GM23338 (cell line): ENCODE results near the gene SLCO4C1. TPM values are rescaled to one million over a fixed set of nuclear protein-coding genes. Genes with fewer than 3 reads are reported as not detected.

Source experiments
- ATAC-seq: fragments of 200-7000 bp; cut with Tn5 transposase; 3 replicates; pipeline ENCODE4 v1.9.1; 2020
- DNase-seq: peaks from one replicate; pipeline ENCODE4 v3.0.0-alpha.2; 2015; ENCODE audit warnings: low spot score
- H2AFZ ChIP-seq: fragments of 200-600 bp; sonication (generic); 2 replicates; pipeline ENCODE4 v1.8.0; 2016; ENCODE audit warnings: antibody characterized with exemption, mild to moderate bottlenecking, moderate library complexity
- H3F3A ChIP-seq: fragments of 200-600 bp; sonication (generic); replicated peaks from 2 replicates; pipeline ENCODE4 v1.8.0; 2017; ENCODE audit warnings: antibody characterized with exemption, mixed run types, low read depth
- H3K27ac ChIP-seq: fragments of 200-600 bp; sonication (generic); 2 replicates; pipeline ENCODE4 v1.6.1; 2016; ENCODE audit warnings: low read depth
- H3K27me3 ChIP-seq: fragments of 200-600 bp; sonication (generic); 2 replicates; pipeline ENCODE4 v1.8.0; 2016; ENCODE audit warnings: mild to moderate bottlenecking, mixed run types, moderate library complexity; ENCODE audit not compliant: insufficient read depth
- H3K36me3 ChIP-seq: fragments of 200-600 bp; sonication (generic); 2 replicates; pipeline ENCODE4 v1.8.0; 2016; ENCODE audit warnings: mild to moderate bottlenecking; ENCODE audit not compliant: insufficient read depth
- H3K4me1 ChIP-seq: fragments of 200-600 bp; sonication (generic); 2 replicates; pipeline ENCODE4 v1.8.0; 2016; ENCODE audit warnings: mild to moderate bottlenecking, moderate library complexity; ENCODE audit not compliant: insufficient read depth
- H3K4me2 ChIP-seq: fragments of 200-600 bp; sonication (generic); 2 replicates; pipeline ENCODE4 v1.7.1; 2017; ENCODE audit warnings: mixed run types
- H3K4me3 ChIP-seq: fragments of 200-600 bp; sonication (generic); 2 replicates; pipeline ENCODE4 v1.6.1; 2016; ENCODE audit warnings: mixed run types
- H3K79me2 ChIP-seq: fragments of 200-600 bp; sonication (generic); replicated peaks from 2 replicates; pipeline ENCODE4 v1.8.0; 2017; ENCODE audit warnings: mild to moderate bottlenecking; ENCODE audit not compliant: insufficient read depth
- H3K9me2 ChIP-seq: fragments of 200-600 bp; sonication (generic); 2 replicates; pipeline ENCODE4 v1.8.0; 2017; ENCODE audit not compliant: insufficient read depth
- H4K20me1 ChIP-seq: fragments of 200-600 bp; sonication (generic); replicated peaks from 2 replicates; pipeline ENCODE4 v1.8.0; 2017; ENCODE audit warnings: mild to moderate bottlenecking; ENCODE audit not compliant: insufficient read depth
- H3K27ac Mint-ChIP-seq: 2 replicates; pipeline ENCODE4 v1.8.0; 2020; ENCODE audit warnings: inconsistent platforms, mild to moderate bottlenecking, moderate library complexity, mixed read lengths
- H3K27me3 Mint-ChIP-seq: 3 replicates; pipeline ENCODE4 v1.8.0; 2022; ENCODE audit warnings: low read depth, mild to moderate bottlenecking, moderate library complexity, mixed read lengths, inconsistent platforms; ENCODE audit not compliant: insufficient read depth, poor library complexity
- H3K36me3 Mint-ChIP-seq: 3 replicates; pipeline ENCODE4 v1.8.0; 2021; ENCODE audit warnings: low read depth, mild to moderate bottlenecking, inconsistent platforms, moderate library complexity, mixed read lengths
- H3K4me1 Mint-ChIP-seq: 3 replicates; pipeline ENCODE4 v1.8.0; 2020; ENCODE audit warnings: mild to moderate bottlenecking, inconsistent platforms, mixed read lengths
- H3K4me3 Mint-ChIP-seq: 3 replicates; pipeline ENCODE4 v1.8.0; 2021; ENCODE audit warnings: moderate library complexity, mild to moderate bottlenecking, inconsistent platforms, mixed read lengths
- H3K9me3 Mint-ChIP-seq: 3 replicates; pipeline ENCODE4 v1.8.0; 2020; ENCODE audit warnings: moderate library complexity, mild to moderate bottlenecking, inconsistent platforms, mixed read lengths
- CREB1 ChIP-seq: fragments of 250-450 bp; sonication (Bioruptor Pico); IDR thresholded peaks from 2 replicates; pipeline ENCODE4 v1.5.0; 2020; ENCODE audit warnings: low read depth, mild to moderate bottlenecking, moderate library complexity
- CTCF ChIP-seq, 2 experiments: fragments of 200-600 bp in 1 of 2; sonication (generic) in 1 of 2; conservative IDR thresholded peaks; 2 replicates each; pipeline versions ENCODE4 v1.5.1 to v1.6.1; 2016 to 2017; ENCODE audit warnings: antibody characterized with exemption in 2 of 2, low read depth in 2 of 2, mild to moderate bottlenecking in 2 of 2, moderate library complexity in 1 of 2
- ETS1 ChIP-seq: IDR thresholded peaks from 2 replicates; pipeline ENCODE4 v1.6.1; 2016; ENCODE audit warnings: antibody characterized with exemption
- EZH2 ChIP-seq: fragments of 200-600 bp; sonication (generic); IDR thresholded peaks from one replicate; pipeline ENCODE4 v1.8.0; 2017; ENCODE audit warnings: antibody characterized with exemption, mild to moderate bottlenecking, low read depth; ENCODE audit not compliant: unreplicated experiment
- EZH2phosphoT487 ChIP-seq: fragments of 200-600 bp; sonication (generic); IDR thresholded peaks from one replicate; pipeline ENCODE4 v1.8.1; 2018; ENCODE audit warnings: antibody characterized with exemption; ENCODE audit not compliant: unreplicated experiment
- JUNB ChIP-seq: IDR thresholded peaks from one replicate; pipeline ENCODE4 v1.6.1; 2016; ENCODE audit warnings: antibody characterized with exemption; ENCODE audit not compliant: unreplicated experiment
- NANOG ChIP-seq: IDR thresholded peaks from 2 replicates; pipeline ENCODE4 v1.6.1; 2016; ENCODE audit warnings: antibody characterized with exemption, borderline replicate concordance
- POLR2AphosphoS5 ChIP-seq: IDR thresholded peaks from 2 replicates; pipeline ENCODE4 v1.6.1; 2016; ENCODE audit warnings: antibody characterized with exemption, low read depth
- REST ChIP-seq: IDR thresholded peaks from one replicate; pipeline ENCODE4 v1.6.1; 2018; ENCODE audit warnings: antibody characterized with exemption; ENCODE audit not compliant: unreplicated experiment
- STAT1 ChIP-seq: IDR thresholded peaks from one replicate; pipeline ENCODE4 v1.6.1; 2016; ENCODE audit warnings: antibody characterized with exemption; ENCODE audit not compliant: unreplicated experiment
- ZNF114 ChIP-seq: fragments of 250-450 bp; sonication (Bioruptor Pico); IDR thresholded peaks from 2 replicates; pipeline ENCODE4 v1.5.0; 2020; ENCODE audit warnings: mild to moderate bottlenecking, moderate library complexity
- ZNF331 ChIP-seq: fragments of 250-450 bp; sonication (Bioruptor Pico); IDR thresholded peaks from 2 replicates; pipeline ENCODE4 v1.5.0; 2020; ENCODE audit warnings: low read depth, mild to moderate bottlenecking, moderate library complexity
- ZNF462 ChIP-seq: fragments of 250-450 bp; sonication (Bioruptor Pico); IDR thresholded peaks from 2 replicates; pipeline ENCODE4 v1.5.0; 2020; ENCODE audit warnings: mild to moderate bottlenecking, moderate library complexity
- polyA plus RNA-seq: library from polyadenylated mRNA; unstranded; fragments of >200 nt; fragmentation: Nextera tagmentation; extraction: Ambion mirVana; gene quantifications from 2 replicates; pipeline ENCODE4 v1.2.1, GENCODE V29; 2016
- total RNA-seq: library from RNA; depleted of rRNA; stranded (reverse); fragments of >200 nt; shearing (Covaris generic); gene quantifications from 2 replicates; pipeline ENCODE4 v1.2.3, GENCODE V29; 2014

Gene SLCO4C1
- total and polyA plus RNA-seq, 2 experiments from 2014 or later, result 2.4 to 6.7 TPM

GRCh38 chr5:102243213-102243612 lies 52.9 kb downstream of the SLCO4C1 start:
- Mint-ChIP-seq H3K27ac (no peak overlapping the region), H3K36me3 (no peaks in the 10 kb centered on the region), H3K9me3 (no peaks in the 10 kb centered on the region), H3K4me3 (no peak overlapping the region), H3K27me3 (no peaks in the 10 kb centered on the region), H3K4me1 (no peaks in the 10 kb centered on the region)
- Histone ChIP-seq H3K79me2 (no peaks in the 10 kb centered on the region), H3K36me3 (no peaks in the 10 kb centered on the region), H3K4me3 (no peak overlapping the region), H3K4me2 (no peak overlapping the region), H3F3A (no peaks in the 10 kb centered on the region), H2AFZ (no peak overlapping the region), H3K27me3 (no peaks in the 10 kb centered on the region), H4K20me1 (no peaks in the 10 kb centered on the region), H3K27ac (no peak overlapping the region), H3K4me1 (no peaks in the 10 kb centered on the region), H3K9me2 (no peaks in the 10 kb centered on the region)
- no peak for TF ChIP-seq ETS1
- TF ChIP-seq ZNF462 (CRISPR knock-in tag), result no peak
- TF ChIP-seq STAT1, result no peak
- no peak for TF ChIP-seq EZH2
- no peak for TF ChIP-seq ZNF114 (CRISPR knock-in tag)
- TF ChIP-seq NANOG, result no peak
- TF ChIP-seq EZH2phosphoT487, result no peak
- no peak for TF ChIP-seq ZNF331
- no peak for TF ChIP-seq REST
- TF ChIP-seq JUNB, result no peak
- TF ChIP-seq CTCF (conservative IDR thresholded peaks at IDR 0.05; ENCODE audit: low read depth in 2 of 2), result no peak
- no peak for TF ChIP-seq POLR2AphosphoS5
- TF ChIP-seq CREB1, result no peak
- DNase-seq (no peak), ATAC-seq (no peak)
